HEK293 (cell line): ENCODE results near the gene CAMK2B.

Source experiments
- CTCF ChIA-PET: fragments of 350-600 bp; formaldehyde crosslinking; extraction: SDS; loops from one replicate; lab custom pipeline; 2021; ENCODE audit warnings: antibody characterized with exemption; lab: Yijun Ruan, JAX
- POLR2A ChIA-PET: fragments of 300-600 bp; formaldehyde crosslinking; extraction: SDS; loops from one replicate; lab custom pipeline; 2020; ENCODE audit warnings: antibody characterized with exemption, inconsistent platforms; lab: Yijun Ruan, JAX
- H3K27ac ChIP-seq: fragments of 200-500 bp; sonication (Bioruptor generic); 2 replicates; pipeline ENCODE4 v1.5.1; 2014; ENCODE audit warnings: low read depth, low read length, control low read depth, inconsistent platforms; ENCODE audit errors: extremely low read depth
- H3K36me3 ChIP-seq, 2 experiments: fragments of 200-500 bp in 1 of 2; sonication (Bioruptor generic) in 1 of 2; 1 replicate in 1 of 2; 2 replicates in 1 of 2; pipeline ENCODE4 v1.5.1; 2014 to 2017; ENCODE audit warnings: inconsistent platforms in 2 of 2, low read length in 2 of 2; ENCODE audit not compliant: control insufficient read depth in 2 of 2, insufficient read depth in 1 of 2
- H3K4me1 ChIP-seq: fragments of 200-500 bp; sonication (Bioruptor generic); 2 replicates; pipeline ENCODE4 v1.5.1; 2014; ENCODE audit warnings: mild to moderate bottlenecking, low read length, inconsistent platforms; ENCODE audit not compliant: control insufficient read depth, insufficient read depth
- H3K4me3 ChIP-seq: 2 replicates; pipeline ENCODE4 v1.5.1; 2011; ENCODE audit warnings: low read depth, mild to moderate bottlenecking, control low read depth, low read length, moderate library complexity
- H3K9me3 ChIP-seq: fragments of 200-500 bp; sonication (Bioruptor generic); 2 replicates; pipeline ENCODE4 v1.5.1; 2014; ENCODE audit warnings: low read depth, low read length, inconsistent platforms; ENCODE audit not compliant: control insufficient read depth, insufficient read depth
- KLF17 ChIP-seq: fragments of 450-650 bp; formaldehyde crosslinking; IDR thresholded peaks from 2 replicates; pipeline ENCODE4 v1.5.1; 2016; ENCODE audit warnings: missing biosample characterization, missing genetic modification characterization
- MYNN ChIP-seq: fragments of 450-650 bp; formaldehyde crosslinking; IDR thresholded peaks from 2 replicates; pipeline ENCODE4 v1.5.1; 2016; ENCODE audit warnings: missing biosample characterization, missing genetic modification characterization, borderline replicate concordance
- PBX3 ChIP-seq: sonication (generic); formaldehyde crosslinking; IDR thresholded peaks from 2 replicates; pipeline ENCODE4 v1.8.1; 2022; ENCODE audit warnings: mild to moderate bottlenecking, moderate library complexity, missing genetic modification reagents
- PRDM4 ChIP-seq: fragments of 450-650 bp; formaldehyde crosslinking; IDR thresholded peaks from 2 replicates; pipeline ENCODE4 v1.5.1; 2017; ENCODE audit warnings: missing biosample characterization, missing genetic modification characterization
- SP7 ChIP-seq: fragments of 450-650 bp; formaldehyde crosslinking; IDR thresholded peaks from 2 replicates; pipeline ENCODE4 v1.5.1; 2016; ENCODE audit warnings: missing biosample characterization, missing genetic modification characterization
- TCF7L2 ChIP-seq: IDR thresholded peaks from 2 replicates; pipeline ENCODE4 v1.6.1; 2011; ENCODE audit warnings: low read depth, mild to moderate bottlenecking, inconsistent platforms, low read length, moderate library complexity, borderline replicate concordance
- ZBTB10 ChIP-seq: fragments of 450-650 bp; formaldehyde crosslinking; IDR thresholded peaks from 2 replicates; pipeline ENCODE4 v1.5.1; 2016; ENCODE audit warnings: missing biosample characterization, missing genetic modification characterization
- ZBTB17 ChIP-seq: fragments of 450-650 bp; formaldehyde crosslinking; IDR thresholded peaks from 2 replicates; pipeline ENCODE4 v1.5.1; 2016; ENCODE audit warnings: missing biosample characterization, missing genetic modification characterization
- ZBTB26 ChIP-seq: fragments of 450-650 bp; formaldehyde crosslinking; optimal IDR thresholded peaks from 2 replicates; pipeline ENCODE3; 2016; ENCODE audit warnings: missing biosample characterization, mild to moderate bottlenecking, missing genetic modification characterization
- ZFHX2 ChIP-seq: fragments of 450-650 bp; formaldehyde crosslinking; conservative IDR thresholded peaks from 2 replicates; pipeline ENCODE4 v1.5.1; 2016; ENCODE audit warnings: missing biosample characterization, missing genetic modification characterization
- ZNF157 ChIP-seq: fragments of 450-650 bp; formaldehyde crosslinking; IDR thresholded peaks from 2 replicates; pipeline ENCODE4 v1.5.1; 2016; ENCODE audit warnings: missing biosample characterization, missing genetic modification characterization
- ZNF239 ChIP-seq: fragments of 450-650 bp; formaldehyde crosslinking; IDR thresholded peaks from 2 replicates; pipeline ENCODE4 v1.5.1; 2016; ENCODE audit warnings: missing biosample characterization, missing genetic modification characterization
- ZNF366 ChIP-seq: fragments of 450-650 bp; formaldehyde crosslinking; conservative IDR thresholded peaks from 2 replicates; pipeline ENCODE4 v1.5.1; 2016; ENCODE audit warnings: missing biosample characterization, missing genetic modification characterization
- ZNF555 ChIP-seq: fragments of 450-650 bp; formaldehyde crosslinking; conservative IDR thresholded peaks from 2 replicates; pipeline ENCODE4 v1.5.1; 2017; ENCODE audit warnings: missing biosample characterization, mild to moderate bottlenecking, missing genetic modification characterization, inconsistent platforms
- ZNF610 ChIP-seq: fragments of 450-650 bp; formaldehyde crosslinking; IDR thresholded peaks from 2 replicates; pipeline ENCODE4 v1.5.1; 2016; ENCODE audit warnings: missing biosample characterization, missing genetic modification characterization, borderline replicate concordance
- ZNF624 ChIP-seq: fragments of 450-650 bp; formaldehyde crosslinking; IDR thresholded peaks from 2 replicates; pipeline ENCODE4 v1.5.1; 2017; ENCODE audit warnings: missing biosample characterization, missing genetic modification characterization
- ZNF785 ChIP-seq: fragments of 450-650 bp; formaldehyde crosslinking; IDR thresholded peaks from 2 replicates; pipeline ENCODE4 v1.5.1; 2016; ENCODE audit warnings: missing biosample characterization, missing genetic modification characterization
- ZSCAN18 ChIP-seq: fragments of 450-650 bp; formaldehyde crosslinking; IDR thresholded peaks from 2 replicates; pipeline ENCODE4 v1.5.1; 2016; ENCODE audit warnings: missing biosample characterization, missing genetic modification characterization
- ZSCAN30 ChIP-seq: fragments of 450-650 bp; IDR thresholded peaks from 2 replicates; pipeline ENCODE4 v1.5.1; 2018; ENCODE audit warnings: missing biosample characterization, mild to moderate bottlenecking, missing genetic modification characterization, moderate library complexity
- TF ChIP-seq, protein P1 (sequence below): fragments of 450-650 bp; formaldehyde crosslinking; IDR thresholded peaks from 2 replicates; pipeline ENCODE4 v1.5.1; 2017; ENCODE audit warnings: missing biosample characterization, missing genetic modification characterization
- TF ChIP-seq, protein P2 (sequence below): fragments of 450-650 bp; formaldehyde crosslinking; IDR thresholded peaks from 2 replicates; pipeline ENCODE4 v1.5.1; 2016; ENCODE audit warnings: missing biosample characterization, missing genetic modification characterization

Gene CAMK2B

GRCh38 chr7:44184873-44185446, 140.4 kb downstream of the CAMK2B start (continued):
- TF ChIP-seq ZNF624 (tag by site-specific recombination) (no peak), ZNF366 (tag by site-specific recombination) (peak; percentile 83), ZBTB17 (tag by site-specific recombination) (no peak)

- Histone ChIP-seq H3K4me1 (0 out of 2 replicates have a peak, but pooled peaks cover 2% of the 10 kb centered on the region), H3K27ac (no peak overlapping the region), H3K9me3 (no peaks in the 10 kb centered on the region), H3K36me3 (no peaks in the 10 kb centered on the region), H3K4me3 (no peak overlapping the region)
- ChIA-PET CTCF (interaction anchor here (0.6 to 1.3 kb wide), 2 partner anchors 13 to 25 kb away, joined by 3 to 4 read pairs; no protein-coding TSS in a partner anchor), POLR2A (no interaction called here)
- TF ChIP-seq KLF17 (tag by site-specific recombination): peak; percentile 34; the same call in 1 of the 2 replicates
- no peak for TF ChIP-seq ZSCAN18 (tag by site-specific recombination)
- no peak for TF ChIP-seq MYNN
- TF ChIP-seq TCF7L2: no peak
- no peak for TF ChIP-seq ZNF239 (tag by site-specific recombination)
- TF ChIP-seq ZBTB26: no peak
- TF ChIP-seq PBX3 (CRISPR knock-in tag): no peak
- no peak for TF ChIP-seq PRDM4 (tag by site-specific recombination)
- no peak for TF ChIP-seq ZNF157 (tag by site-specific recombination)
- no peak for TF ChIP-seq ZFHX2 (tag by site-specific recombination)
- no peak for TF ChIP-seq ZNF785 (tag by site-specific recombination)
- TF ChIP-seq ZBTB10 (tag by site-specific recombination): no peak
- TF ChIP-seq, protein P1, sequence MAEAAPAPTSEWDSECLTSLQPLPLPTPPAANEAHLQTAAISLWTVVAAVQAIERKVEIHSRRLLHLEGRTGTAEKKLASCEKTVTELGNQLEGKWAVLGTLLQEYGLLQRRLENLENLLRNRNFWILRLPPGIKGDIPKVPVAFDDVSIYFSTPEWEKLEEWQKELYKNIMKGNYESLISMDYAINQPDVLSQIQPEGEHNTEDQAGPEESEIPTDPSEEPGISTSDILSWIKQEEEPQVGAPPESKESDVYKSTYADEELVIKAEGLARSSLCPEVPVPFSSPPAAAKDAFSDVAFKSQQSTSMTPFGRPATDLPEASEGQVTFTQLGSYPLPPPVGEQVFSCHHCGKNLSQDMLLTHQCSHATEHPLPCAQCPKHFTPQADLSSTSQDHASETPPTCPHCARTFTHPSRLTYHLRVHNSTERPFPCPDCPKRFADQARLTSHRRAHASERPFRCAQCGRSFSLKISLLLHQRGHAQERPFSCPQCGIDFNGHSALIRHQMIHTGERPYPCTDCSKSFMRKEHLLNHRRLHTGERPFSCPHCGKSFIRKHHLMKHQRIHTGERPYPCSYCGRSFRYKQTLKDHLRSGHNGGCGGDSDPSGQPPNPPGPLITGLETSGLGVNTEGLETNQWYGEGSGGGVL (tag by site-specific recombination): no peak
- no peak for TF ChIP-seq ZNF555
- no peak for TF ChIP-seq ZNF610
- TF ChIP-seq ZSCAN30: no peak
- peak; percentile 56; the same call in 1 of the 2 replicates for TF ChIP-seq SP7 (tag by site-specific recombination)
- TF ChIP-seq, protein P2, sequence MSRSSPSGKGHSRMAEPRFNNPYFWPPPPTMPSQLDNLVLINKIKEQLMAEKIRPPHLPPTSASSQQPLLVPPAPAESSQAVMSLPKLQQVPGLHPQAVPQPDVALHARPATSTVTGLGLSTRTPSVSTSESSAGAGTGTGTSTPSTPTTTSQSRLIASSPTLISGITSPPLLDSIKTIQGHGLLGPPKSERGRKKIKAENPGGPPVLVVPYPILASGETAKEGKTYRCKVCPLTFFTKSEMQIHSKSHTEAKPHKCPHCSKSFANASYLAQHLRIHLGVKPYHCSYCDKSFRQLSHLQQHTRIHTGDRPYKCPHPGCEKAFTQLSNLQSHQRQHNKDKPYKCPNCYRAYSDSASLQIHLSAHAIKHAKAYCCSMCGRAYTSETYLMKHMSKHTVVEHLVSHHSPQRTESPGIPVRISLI (tag by site-specific recombination): no peak
Measured at GRCh38 chr7:44184206-44184872, 141.1 kb downstream of the CAMK2B start.
